SJCRH30 (cell line): ENCODE measurements around the gene EXTL1. TPM values are rescaled to one million over a fixed set of nuclear protein-coding genes. Genes with fewer than 3 reads are reported as not detected.
A peak's percentile ranks its signal among the peaks of the same experiment; 100 is the strongest.

Experiments
- DNase-seq, 2 experiments: peaks; one replicate each; pipeline ENCODE4 v3.0.0-alpha.2; 2015 to 2020
- H3K27ac ChIP-seq: fragments of 250-450 bp; sonication (Bioruptor Pico); 2 replicates; pipeline ENCODE4 v1.5.1; 2020; ENCODE audit warnings: mild to moderate bottlenecking, moderate library complexity
- H3K27me3 ChIP-seq: fragments of 250-450 bp; sonication (Bioruptor Pico); 2 replicates; pipeline ENCODE4 v1.5.1; 2020; ENCODE audit warnings: mild to moderate bottlenecking, moderate library complexity
- H3K36me3 ChIP-seq: fragments of 250-450 bp; sonication (Bioruptor Pico); 2 replicates; pipeline ENCODE4 v1.5.1; 2020; ENCODE audit warnings: mild to moderate bottlenecking, moderate library complexity
- H3K4me1 ChIP-seq: fragments of 250-450 bp; sonication (Bioruptor Pico); 2 replicates; pipeline ENCODE4 v1.5.1; 2020; ENCODE audit warnings: mild to moderate bottlenecking, moderate library complexity
- H3K4me3 ChIP-seq: fragments of 250-450 bp; sonication (Bioruptor Pico); 2 replicates; pipeline ENCODE4 v1.5.1; 2020; ENCODE audit warnings: mild to moderate bottlenecking, moderate library complexity
- H3K9me3 ChIP-seq: fragments of 250-450 bp; sonication (Bioruptor Pico); replicated peaks from 2 replicates; pipeline ENCODE4 v1.5.1; 2020; ENCODE audit warnings: mild to moderate bottlenecking, moderate library complexity
- total RNA-seq: library from RNA; depleted of rRNA; stranded (reverse); fragments of >200 nt; shearing (Covaris generic); gene quantifications from 2 replicates; pipeline ENCODE4 v1.2.3, GENCODE V29; 2014

The EXTL1 gene
- total RNA-seq, 1 experiment from 2014 or later = 38.7 TPM

DNA sequence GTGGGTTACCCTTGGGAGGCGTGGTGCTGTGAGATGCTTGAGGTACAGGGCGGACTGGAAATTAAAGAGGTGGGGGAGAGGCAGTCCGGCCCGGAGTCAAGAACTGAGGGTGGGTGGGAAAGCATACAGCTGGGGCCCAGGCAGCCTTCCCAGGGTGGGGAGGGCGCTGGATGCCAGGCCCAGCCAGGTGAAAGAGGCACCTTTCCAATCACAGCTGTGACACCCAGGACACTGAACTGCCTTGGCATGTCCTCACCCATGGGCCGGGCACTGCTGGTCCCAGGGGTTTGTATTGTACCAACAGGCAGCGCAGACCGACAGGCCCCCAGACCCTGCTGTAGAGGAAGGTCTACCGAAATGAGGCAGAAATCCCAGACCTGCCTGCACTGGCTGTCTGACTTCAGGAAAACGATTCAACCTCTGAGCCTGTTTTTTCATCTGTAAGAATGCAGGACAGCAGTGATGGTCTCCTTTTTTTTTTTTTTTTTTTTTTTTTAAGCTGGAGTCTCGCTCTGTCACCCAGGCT, 15.2 kb downstream of the EXTL1 start:
- H3K4me1 ChIP-seq = peaks cover 8% of the 10 kb centered on the region
- H3K27me3 ChIP-seq = 0 out of 2 replicates have a peak, but pooled peaks cover 4% of the 10 kb centered on the region
- H3K4me3 ChIP-seq = no peak overlapping the region
- no peaks in the 10 kb centered on the region for H3K36me3 ChIP-seq
- DNase-seq = no peak
- no peaks in the 10 kb centered on the region for H3K9me3 ChIP-seq
- H3K27ac ChIP-seq = no peak overlapping the region

DNA sequence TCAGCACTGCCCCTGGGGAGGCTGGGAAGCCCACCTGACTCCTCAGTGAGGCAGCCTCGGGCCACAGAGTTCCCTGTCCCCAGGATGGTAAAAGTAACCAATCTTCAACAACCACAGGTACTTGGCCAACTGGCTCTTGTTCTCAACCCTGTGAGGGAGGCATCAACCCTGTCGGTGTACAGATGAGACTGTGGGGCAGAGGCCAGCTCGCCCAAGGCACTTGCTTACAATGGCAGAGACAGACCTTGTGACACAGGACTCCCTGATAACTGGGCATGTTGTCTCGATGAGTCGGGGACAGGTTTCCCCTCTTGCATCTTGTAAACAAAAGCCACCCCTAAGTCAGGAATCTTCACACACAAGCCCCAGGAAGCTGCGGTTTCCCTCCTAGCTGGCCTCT, 16.3 kb downstream of the EXTL1 start:
- H3K36me3 ChIP-seq = no peaks in the 10 kb centered on the region
- H3K4me3 ChIP-seq = no peak overlapping the region
- H3K9me3 ChIP-seq = no peaks in the 10 kb centered on the region
- peaks cover 5% of the 10 kb centered on the region; the same call in 1 of the 2 replicates for H3K27me3 ChIP-seq
- H3K4me1 ChIP-seq = peaks cover 8% of the 10 kb centered on the region
- no peak for DNase-seq
- no peak overlapping the region for H3K27ac ChIP-seq

DNA sequence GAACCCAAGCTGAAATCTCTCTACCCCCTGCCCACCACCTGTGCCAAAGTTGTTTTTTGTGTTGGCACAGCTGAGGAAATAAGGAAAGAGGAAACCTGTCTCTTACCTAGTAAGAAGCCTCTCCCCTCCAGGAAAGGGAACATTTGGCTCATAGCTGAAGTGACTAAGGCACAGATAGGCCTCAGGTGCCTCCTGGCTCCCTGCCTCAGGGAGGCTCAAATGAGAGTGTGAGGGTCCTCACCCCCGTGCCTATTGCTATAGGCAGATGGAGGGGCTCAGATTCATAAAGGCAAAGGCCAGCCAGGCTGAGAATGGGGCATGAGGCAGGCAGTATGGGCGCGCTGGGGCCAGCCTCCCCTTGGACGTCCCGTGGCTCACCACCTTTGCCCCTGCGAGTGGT, 16.9 kb downstream of the EXTL1 start:
- H3K27me3 ChIP-seq = peaks cover 11% of the 10 kb centered on the region; the same call in 1 of the 2 replicates
- H3K4me3 ChIP-seq = no peak overlapping the region
- H3K9me3 ChIP-seq = no peaks in the 10 kb centered on the region
- H3K36me3 ChIP-seq = no peaks in the 10 kb centered on the region
- no peak overlapping the region for H3K27ac ChIP-seq
- DNase-seq = no peak
- H3K4me1 ChIP-seq = peaks cover 8% of the 10 kb centered on the region

DNA sequence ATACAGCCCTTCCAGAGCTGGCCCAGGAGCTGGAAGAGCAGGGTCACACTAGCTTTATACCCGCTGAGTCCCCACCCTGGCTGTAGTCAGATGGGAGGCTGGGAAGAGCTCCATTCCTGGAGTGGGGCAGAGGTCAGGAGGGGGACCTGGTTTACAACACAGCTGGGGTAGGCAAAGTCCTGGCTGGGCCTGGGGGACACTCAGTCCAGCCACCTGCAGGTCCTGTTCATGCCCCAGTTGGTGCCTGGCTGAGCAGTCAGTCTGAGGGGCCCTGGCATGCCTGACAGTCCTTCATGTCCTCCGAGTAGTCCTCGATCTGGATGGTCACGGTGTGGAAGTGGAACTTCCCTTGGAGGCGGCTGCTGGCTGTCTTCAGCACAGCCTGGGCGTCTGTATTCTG, 17.3 kb downstream of the EXTL1 start:
- H3K27ac ChIP-seq = no peak overlapping the region

DNA sequence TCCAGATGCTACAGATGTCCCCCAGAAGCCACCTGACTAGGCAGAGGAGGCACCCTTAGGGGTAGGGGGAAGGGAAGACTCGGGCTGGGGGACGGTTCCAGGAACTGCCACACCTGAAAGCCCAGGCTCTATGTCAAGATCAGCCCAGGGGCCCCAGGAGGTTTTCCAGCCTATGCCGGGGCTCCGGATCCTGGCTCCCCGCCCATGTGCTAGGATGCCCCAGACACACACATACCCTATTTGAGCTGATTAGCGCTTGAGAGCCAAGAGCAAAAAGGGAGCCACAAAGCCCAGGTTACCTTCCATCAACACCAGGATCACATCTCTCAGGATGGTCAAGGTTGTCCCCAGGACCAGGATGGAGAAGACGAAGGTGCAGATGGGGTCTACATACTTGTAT, 19.8 kb downstream of the EXTL1 start:
- H3K4me1 ChIP-seq = peaks cover 5% of the 10 kb centered on the region

More for the DNA sequence above, 17.3 kb downstream of the EXTL1 start:
- peaks cover 14% of the 10 kb centered on the region; the same call in 1 of the 2 replicates for H3K27me3 ChIP-seq
- no peak overlapping the region for H3K4me3 ChIP-seq
- no peaks in the 10 kb centered on the region for H3K9me3 ChIP-seq
- H3K36me3 ChIP-seq = no peaks in the 10 kb centered on the region
- DNase-seq = no peak
- peaks cover 8% of the 10 kb centered on the region for H3K4me1 ChIP-seq

DNA sequence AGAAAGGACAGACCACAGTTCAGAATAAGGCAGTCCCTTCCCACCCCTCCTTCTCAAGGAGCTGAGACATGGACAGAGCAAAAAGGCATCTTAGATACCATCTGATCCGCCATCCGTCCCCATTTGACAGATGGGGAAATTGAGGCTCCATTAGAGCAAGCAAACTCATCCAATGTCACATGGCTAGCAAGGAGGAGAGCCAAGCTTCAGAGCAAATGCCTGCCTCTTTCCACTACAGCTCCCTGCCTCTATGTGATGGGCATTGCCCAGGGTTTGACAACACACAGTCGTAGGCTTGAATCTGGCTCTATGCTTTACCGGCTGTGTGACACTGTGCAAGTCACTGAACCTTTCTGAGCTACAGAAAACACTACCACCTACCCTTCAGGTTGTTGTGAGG, 20.4 kb downstream of the EXTL1 start:
- no peak for DNase-seq
- H3K36me3 ChIP-seq = no peaks in the 10 kb centered on the region
- H3K9me3 ChIP-seq = no peaks in the 10 kb centered on the region
- no peak overlapping the region for H3K4me3 ChIP-seq
- no peak overlapping the region for H3K27ac ChIP-seq
- H3K4me1 ChIP-seq = no peaks in the 10 kb centered on the region
- H3K27me3 ChIP-seq = peaks cover 40% of the 10 kb centered on the region

More for the DNA sequence above, 19.8 kb downstream of the EXTL1 start:
- Histone ChIP-seq H3K4me3 (no peak overlapping the region), H3K27me3 (peaks cover 35% of the 10 kb centered on the region), H3K36me3 (no peaks in the 10 kb centered on the region), H3K9me3 (no peaks in the 10 kb centered on the region), H3K27ac (no peak overlapping the region)
- no peak for DNase-seq

DNA sequence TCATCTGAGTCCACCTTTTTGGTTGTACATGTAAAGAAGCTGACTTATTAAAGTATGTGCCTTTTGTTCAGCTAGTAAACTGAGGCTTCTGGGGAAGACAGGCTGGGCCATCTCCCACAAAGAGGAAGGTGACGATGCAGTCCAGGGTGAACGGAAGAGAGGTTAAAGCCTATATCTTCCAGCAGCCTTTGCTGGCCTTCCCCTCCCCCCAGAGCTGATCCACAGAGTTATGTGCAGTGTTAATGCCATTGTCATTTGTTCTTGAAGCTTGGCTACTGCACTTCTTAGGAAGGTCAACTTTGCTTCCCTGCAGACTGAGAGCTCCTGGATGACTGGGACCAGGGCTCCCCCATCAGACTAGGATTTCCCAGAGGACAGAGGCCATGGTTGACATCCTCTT, 22.2 kb downstream of the EXTL1 start:
- Histone ChIP-seq H3K27me3 (peaks cover 52% of the 10 kb centered on the region), H3K4me3 (no peak overlapping the region), H3K9me3 (no peaks in the 10 kb centered on the region), H3K27ac (no peak overlapping the region), H3K36me3 (no peaks in the 10 kb centered on the region), H3K4me1 (no peaks in the 10 kb centered on the region)
- DNase-seq = no peak

DNA sequence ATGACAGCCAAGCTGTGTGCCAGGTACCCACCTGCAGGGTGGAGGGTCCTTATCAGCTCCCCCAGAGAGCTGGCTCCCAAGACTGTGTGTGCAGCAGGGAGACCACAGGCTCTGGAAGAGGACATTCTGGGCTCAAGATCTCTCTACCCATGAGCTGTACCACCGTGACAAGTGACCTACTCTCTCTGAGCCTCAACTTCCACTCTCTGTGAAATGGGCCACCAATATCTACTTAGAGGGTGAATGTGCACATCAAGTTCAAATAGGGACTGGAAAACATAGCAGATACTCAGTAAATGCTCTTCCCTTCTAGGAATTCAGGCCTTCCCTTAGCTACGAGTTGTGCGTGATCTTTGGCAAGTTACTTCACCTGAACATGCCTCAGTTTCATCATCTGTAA, 22.8 kb downstream of the EXTL1 start:
- no peak overlapping the region for H3K27ac ChIP-seq
- no peak overlapping the region for H3K4me3 ChIP-seq
- DNase-seq = no peak
- H3K9me3 ChIP-seq = no peaks in the 10 kb centered on the region
- H3K27me3 ChIP-seq = peaks cover 52% of the 10 kb centered on the region
- no peaks in the 10 kb centered on the region for H3K36me3 ChIP-seq
- H3K4me1 ChIP-seq = no peaks in the 10 kb centered on the region

DNA sequence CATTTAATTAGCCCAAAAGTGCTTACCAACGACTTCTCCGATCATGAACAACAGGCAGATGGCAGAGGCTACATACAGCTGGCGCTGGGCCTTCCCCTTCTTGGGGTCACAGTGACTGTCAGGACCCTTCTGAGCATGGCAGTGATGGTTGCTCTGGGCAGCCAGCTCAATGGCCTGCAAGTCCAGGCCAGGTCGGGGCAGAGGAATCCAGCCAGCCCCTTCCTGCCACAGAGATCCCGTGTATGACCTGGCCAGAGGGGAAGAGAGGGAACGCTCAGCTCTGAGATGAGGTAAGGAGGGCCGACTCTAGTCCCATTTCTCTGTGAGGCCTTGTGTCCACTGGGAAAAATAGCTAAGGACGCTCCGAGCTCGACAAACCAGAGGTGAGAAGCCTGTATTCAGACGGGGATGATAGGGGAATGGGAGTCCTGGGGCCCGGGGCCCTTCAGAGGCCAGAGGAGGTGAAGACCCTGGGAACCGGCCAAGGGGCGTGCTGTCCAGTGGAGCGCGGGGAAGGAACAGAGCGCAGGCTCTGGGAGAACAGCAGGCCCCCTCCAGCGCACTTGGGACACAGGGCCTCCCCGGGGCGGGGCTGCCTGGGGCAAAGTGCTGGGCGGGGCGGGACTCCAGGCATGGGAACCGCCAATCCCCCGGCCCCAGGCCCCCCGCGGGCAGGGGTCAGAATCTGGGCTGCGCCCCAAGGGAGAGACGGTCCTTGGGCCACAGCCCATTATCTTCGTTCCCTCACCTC, 23.6 kb downstream of the EXTL1 start:
- Histone ChIP-seq H3K27me3 (peaks cover 56% of the 10 kb centered on the region), H3K4me1 (no peaks in the 10 kb centered on the region), H3K9me3 (no peaks in the 10 kb centered on the region), H3K27ac (no peak overlapping the region), H3K36me3 (no peaks in the 10 kb centered on the region), H3K4me3 (no peak overlapping the region)
- DNase-seq = peak in 1 of 2 experiments; percentile 49

DNA sequence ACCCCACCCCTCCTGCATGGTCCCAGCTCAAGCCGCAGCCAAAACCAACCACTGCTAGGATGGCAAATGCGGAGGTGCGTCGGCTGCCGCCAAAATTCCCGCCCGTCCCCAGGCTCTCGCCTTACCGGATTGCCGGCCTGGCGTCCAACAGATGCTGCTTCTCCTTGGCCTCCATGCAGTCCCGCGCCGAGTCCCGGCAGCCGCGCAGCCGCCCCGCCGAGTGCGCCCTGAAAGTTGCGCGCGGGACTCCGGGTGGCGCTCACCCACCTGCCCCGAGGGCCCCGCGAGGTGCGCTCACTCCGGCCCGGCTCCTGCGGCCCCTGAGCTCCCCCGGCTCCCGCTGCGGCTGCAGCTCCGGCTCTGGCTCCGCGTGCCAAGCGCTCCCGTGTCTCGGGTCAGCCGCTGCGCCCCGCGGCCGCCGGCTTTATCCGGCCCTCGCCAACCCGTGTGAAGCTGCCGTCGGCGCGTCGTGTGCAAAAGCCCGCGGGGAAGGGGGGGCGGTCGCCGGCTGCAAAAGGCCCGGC, 24.2 kb downstream of the EXTL1 start, which contains the start of gene SLC30A2:
SLC30A2 (minus strand) TSS at position 397 of the 524 bp plus-strand sequence; CDS start at position 175, 222 bp downstream.
- Histone ChIP-seq H3K9me3 (no peaks in the 10 kb centered on the region), H3K27ac (no peak within 1 kb of the TSS), H3K4me1 (no peaks in the 10 kb centered on the region), H3K4me3 (no peak within 1 kb of the TSS), H3K27me3 (peaks cover 56% of the 10 kb centered on the region), H3K36me3 (no peaks in the 10 kb centered on the region)
- DNase-seq = no peak

DNA sequence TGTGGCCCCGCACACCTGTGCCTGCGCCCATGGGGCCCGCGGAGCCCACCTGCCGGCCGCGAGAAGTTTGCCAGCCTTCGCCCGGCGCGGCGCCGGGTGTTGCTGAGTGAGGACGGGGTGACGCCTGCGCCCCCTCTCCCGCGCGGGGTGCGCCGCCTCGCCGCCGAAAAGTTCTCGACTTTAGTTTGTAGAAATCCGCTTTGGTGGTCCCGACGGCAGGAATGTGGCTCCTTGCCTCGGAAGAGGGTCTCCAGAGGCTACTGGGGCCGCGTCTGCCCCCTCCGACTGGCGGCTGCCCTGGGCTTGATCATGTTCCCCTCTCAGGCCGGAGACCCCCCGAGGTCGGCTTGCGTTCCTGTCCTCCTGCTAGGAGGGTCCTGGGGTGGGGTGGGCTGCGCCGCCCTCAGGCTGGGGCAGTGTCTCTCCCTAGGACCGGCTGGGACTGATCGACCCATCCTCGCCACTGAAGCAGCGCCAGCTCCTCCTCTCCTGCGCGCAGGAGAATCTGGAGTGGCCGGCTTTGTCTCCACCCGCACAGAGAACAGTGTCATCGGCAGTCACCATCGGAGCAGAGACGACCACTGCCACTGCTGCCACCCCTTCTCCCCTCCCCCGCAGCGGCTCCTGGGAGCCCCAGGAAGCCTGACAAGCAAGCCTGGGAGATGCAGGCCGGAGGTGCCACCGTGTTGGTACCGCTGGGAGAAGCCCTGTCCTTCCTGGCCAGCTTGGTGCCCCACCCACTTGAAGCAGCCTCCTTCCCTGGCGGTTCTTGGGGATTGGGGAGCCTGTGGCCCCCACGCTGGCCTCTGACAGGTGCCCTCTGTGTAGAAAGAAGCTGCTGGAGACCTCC, 24.9 kb downstream of the EXTL1 start:
- no peak overlapping the region for H3K27ac ChIP-seq
- no peak overlapping the region for H3K4me3 ChIP-seq
- DNase-seq = no peak
- H3K27me3 ChIP-seq = peaks cover 56% of the 10 kb centered on the region
- H3K36me3 ChIP-seq = no peaks in the 10 kb centered on the region
- no peaks in the 10 kb centered on the region for H3K9me3 ChIP-seq
- H3K4me1 ChIP-seq = no peaks in the 10 kb centered on the region

DNA sequence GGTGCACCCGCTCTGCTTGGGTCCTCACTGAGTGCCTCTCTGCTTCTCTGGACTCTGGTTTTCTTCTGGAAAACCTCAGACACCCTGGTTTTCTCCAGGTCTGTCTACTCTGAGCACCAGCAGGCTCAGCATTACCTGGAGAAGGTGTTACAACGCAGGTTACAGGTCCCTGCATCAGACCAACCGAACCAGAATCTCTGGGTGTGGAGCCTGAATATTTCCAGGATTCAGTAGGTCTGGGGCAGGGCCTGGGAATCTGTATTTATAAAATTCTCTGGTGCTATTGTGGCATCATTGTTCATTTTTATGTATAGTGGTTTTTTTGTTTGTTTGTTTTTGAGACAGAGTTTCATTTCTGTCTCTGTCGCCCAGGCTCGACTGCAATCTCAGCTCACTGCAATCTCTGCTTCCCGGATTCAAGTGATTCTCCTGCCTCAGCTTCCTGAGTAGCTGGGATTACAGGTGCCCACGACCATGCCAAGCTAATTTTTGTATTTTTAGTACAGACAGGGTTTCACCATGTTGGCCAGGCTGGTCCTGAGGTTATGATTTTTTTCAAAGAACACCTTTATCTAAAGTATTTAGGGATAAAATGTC, 25.8 kb downstream of the EXTL1 start:
- H3K27ac ChIP-seq = no peak overlapping the region
- no peaks in the 10 kb centered on the region for H3K4me1 ChIP-seq
- H3K9me3 ChIP-seq = no peaks in the 10 kb centered on the region
- peaks cover 61% of the 10 kb centered on the region for H3K27me3 ChIP-seq
- no peak overlapping the region for H3K4me3 ChIP-seq
- no peak for DNase-seq
- no peaks in the 10 kb centered on the region for H3K36me3 ChIP-seq

DNA sequence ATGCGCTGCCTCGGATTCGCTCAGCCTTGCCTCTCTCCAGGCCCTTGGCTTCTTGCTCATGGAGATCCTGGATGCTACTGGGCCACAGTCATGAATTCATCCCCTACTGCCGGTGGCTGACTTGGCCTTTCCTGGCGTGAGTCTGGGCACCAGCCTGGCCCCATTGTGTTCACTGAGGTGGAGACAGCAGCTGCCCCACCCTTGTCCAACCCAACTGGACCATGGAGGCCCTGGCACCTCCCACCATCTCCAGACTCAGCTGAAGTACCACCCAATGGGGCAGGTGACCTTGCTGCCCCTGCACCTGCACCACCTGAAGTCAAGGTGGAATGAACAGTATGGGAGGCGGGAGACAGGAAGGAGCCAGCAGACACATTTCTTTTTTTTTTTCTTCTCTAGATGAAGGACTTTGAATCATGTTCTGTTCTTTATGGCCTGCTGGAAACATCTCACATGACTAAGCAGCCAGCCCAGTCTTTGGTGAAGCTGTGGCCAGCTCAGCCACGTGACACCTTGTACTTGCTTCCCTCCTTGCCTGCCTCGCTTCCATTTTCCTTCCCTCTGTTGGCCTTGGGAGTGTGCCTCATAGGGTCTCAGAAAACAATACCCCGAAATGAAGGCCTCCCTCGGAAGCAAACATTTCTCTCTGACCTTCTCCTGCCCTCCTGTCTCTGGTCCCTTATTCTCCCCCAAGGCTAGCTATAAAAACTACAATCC, 28.1 kb downstream of the EXTL1 start:
- H3K4me1 ChIP-seq = no peaks in the 10 kb centered on the region
- no peaks in the 10 kb centered on the region for H3K9me3 ChIP-seq
- no peaks in the 10 kb centered on the region for H3K36me3 ChIP-seq
- no peak overlapping the region for H3K4me3 ChIP-seq
- DNase-seq = no peak
- H3K27me3 ChIP-seq = peaks cover 44% of the 10 kb centered on the region
- no peak overlapping the region for H3K27ac ChIP-seq

DNA sequence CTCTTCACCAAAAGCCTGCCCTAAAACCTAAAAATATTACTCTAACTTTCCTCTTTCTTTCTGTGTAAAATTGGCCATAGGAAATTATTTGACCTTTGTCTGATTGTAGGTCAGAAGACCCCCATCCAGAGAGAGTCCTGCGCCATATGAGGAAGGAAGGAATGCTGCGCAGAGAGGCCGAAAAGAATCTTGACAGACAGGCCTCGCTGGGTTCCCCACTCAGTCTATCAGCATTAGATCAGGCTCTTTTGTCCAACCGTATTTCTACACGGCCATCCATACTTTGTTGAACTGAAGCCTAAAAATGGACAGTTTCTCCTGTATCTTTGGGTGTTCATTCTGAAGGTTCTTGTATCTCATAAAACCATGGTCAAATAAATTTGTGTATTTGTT, 28.7 kb downstream of the EXTL1 start:
- no peak overlapping the region for H3K4me3 ChIP-seq
- peaks cover 38% of the 10 kb centered on the region for H3K27me3 ChIP-seq
- H3K4me1 ChIP-seq = no peaks in the 10 kb centered on the region
- no peak overlapping the region for H3K27ac ChIP-seq
- no peaks in the 10 kb centered on the region for H3K9me3 ChIP-seq
- no peak for DNase-seq
- H3K36me3 ChIP-seq = no peaks in the 10 kb centered on the region
